IMR-90 (cell line): ENCODE data around the gene KRTAP4-3.
A peak's percentile ranks its signal among the peaks of the same experiment; 100 is the strongest.

Experiments used
- CEBPB ChIP-seq: IDR thresholded peaks from 2 replicates; pipeline ENCODE4 v1.6.1; 2012; ENCODE audit warnings: low read depth, low read length, improper control_type of control experiment
- CHD1 ChIP-seq: IDR thresholded peaks from 2 replicates; pipeline ENCODE4 v1.6.1; 2012; ENCODE audit warnings: low read depth, low read length, improper control_type of control experiment
- FOS ChIP-seq: fragments of 150-350 bp; IDR thresholded peaks from 2 replicates; pipeline ENCODE4 v1.6.1; 2016; ENCODE audit warnings: low read depth, low read length
- POLR2A ChIP-seq: IDR thresholded peaks from 2 replicates; pipeline ENCODE4 v1.6.1; 2012; ENCODE audit warnings: mild to moderate bottlenecking, low read depth, low read length
- RCOR1 ChIP-seq: IDR thresholded peaks from 2 replicates; pipeline ENCODE4 v1.6.1; 2012; ENCODE audit warnings: mild to moderate bottlenecking, low read length, improper control_type of control experiment; ENCODE audit not compliant: insufficient replicate concordance
- SMC3 ChIP-seq: fragments of 150-350 bp; IDR thresholded peaks from 2 replicates; pipeline ENCODE4 v1.6.1; 2016; ENCODE audit warnings: low read depth, mild to moderate bottlenecking, antibody characterized with exemption, low read length, moderate library complexity
- TF ChIP-seq, protein P1 (sequence below): conservative IDR thresholded peaks from 2 replicates; pipeline ENCODE4 v1.5.1; 2012; ENCODE audit warnings: mild to moderate bottlenecking, low read depth, low read length, improper control_type of control experiment
- TF ChIP-seq, protein P2 (sequence below): fragments of 150-350 bp; IDR thresholded peaks from 2 replicates; pipeline ENCODE4 v1.6.1; 2017; ENCODE audit warnings: mild to moderate bottlenecking, antibody characterized with exemption, low read length, low read depth

DNA sequence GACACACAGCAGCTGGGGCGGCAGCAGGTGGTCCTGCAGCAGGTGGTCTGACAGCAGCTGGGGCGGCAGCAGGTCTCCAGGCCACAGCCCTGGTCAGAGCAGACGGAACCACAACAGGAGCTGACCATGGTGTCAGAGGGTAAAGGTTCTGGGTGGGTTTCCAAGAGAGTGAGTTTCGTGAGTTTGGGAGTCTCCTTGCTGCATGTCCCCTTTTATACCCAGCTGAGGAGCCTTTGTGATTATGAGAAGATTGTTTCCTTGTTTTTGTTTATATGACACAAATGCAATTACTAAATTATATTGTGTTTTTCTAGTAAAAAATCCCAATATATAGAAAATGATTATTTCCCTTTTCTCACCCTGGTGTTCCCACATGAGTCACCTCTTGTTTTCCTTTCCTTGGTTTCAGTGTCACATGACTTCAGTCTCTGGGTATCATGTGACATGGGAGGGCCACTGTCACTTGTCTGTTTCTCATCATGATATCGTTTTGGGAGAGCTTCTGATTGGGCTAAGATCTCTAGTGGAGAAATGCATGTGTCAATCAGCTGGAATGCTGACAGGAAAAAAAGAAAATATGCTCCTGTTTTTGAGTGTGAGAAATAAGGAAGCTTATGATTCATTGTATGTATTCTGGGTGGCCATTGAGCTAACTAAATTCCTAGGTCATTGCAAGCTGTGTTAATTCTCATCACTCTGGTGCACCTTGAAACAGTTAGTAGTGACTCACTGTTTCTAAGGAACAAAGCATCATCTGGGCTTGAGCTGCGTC lies 27.5 kb downstream of the KRTAP4-3 start, which contains the start of gene KRTAP4-6:
- TF ChIP-seq POLR2A (no peak), SMC3 (no peak), CHD1 (no peak), FOS (0 out of 2 replicates have a peak, but pooled peaks have one; percentile 2), RCOR1 (no peak), CEBPB (no peak)
- TF ChIP-seq, protein P1, sequence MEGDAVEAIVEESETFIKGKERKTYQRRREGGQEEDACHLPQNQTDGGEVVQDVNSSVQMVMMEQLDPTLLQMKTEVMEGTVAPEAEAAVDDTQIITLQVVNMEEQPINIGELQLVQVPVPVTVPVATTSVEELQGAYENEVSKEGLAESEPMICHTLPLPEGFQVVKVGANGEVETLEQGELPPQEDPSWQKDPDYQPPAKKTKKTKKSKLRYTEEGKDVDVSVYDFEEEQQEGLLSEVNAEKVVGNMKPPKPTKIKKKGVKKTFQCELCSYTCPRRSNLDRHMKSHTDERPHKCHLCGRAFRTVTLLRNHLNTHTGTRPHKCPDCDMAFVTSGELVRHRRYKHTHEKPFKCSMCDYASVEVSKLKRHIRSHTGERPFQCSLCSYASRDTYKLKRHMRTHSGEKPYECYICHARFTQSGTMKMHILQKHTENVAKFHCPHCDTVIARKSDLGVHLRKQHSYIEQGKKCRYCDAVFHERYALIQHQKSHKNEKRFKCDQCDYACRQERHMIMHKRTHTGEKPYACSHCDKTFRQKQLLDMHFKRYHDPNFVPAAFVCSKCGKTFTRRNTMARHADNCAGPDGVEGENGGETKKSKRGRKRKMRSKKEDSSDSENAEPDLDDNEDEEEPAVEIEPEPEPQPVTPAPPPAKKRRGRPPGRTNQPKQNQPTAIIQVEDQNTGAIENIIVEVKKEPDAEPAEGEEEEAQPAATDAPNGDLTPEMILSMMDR, result no peak
- TF ChIP-seq, protein P2, sequence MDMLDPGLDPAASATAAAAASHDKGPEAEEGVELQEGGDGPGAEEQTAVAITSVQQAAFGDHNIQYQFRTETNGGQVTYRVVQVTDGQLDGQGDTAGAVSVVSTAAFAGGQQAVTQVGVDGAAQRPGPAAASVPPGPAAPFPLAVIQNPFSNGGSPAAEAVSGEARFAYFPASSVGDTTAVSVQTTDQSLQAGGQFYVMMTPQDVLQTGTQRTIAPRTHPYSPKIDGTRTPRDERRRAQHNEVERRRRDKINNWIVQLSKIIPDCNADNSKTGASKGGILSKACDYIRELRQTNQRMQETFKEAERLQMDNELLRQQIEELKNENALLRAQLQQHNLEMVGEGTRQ, result peak; percentile 95
